GM12873 (cell line): ENCODE results near the gene SAP30L.

Experiments used
- TF ChIP-seq, protein P1 (sequence below): IDR thresholded peaks from 2 replicates; pipeline ENCODE4 v1.5.1; 2012; ENCODE audit warnings: low read depth, mild to moderate bottlenecking, moderate library complexity, low read length, control low read depth; ENCODE audit not compliant: insufficient read depth; ENCODE audit errors: missing control alignments

The SAP30L gene

DNA sequence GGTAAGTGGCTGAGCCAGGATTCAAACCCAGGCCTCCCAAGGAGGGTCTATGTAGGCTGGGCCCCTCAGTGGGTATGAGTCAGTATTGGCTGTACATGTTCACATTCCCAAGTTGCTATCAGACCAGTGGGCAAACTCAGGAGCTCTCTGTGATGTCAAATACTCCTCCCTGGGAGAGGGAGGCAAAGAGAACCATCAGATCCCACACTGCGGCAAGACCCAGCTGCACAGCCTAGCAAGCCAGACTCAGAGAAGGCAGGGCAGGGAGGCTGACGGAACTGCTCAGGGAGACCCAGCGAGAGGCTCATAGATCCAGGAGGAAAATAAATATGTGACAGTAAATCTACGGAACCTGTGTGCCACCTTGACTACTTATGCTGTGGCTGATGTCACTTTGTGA lies 42.6 kb upstream of the SAP30L start:
- TF ChIP-seq, protein P1, sequence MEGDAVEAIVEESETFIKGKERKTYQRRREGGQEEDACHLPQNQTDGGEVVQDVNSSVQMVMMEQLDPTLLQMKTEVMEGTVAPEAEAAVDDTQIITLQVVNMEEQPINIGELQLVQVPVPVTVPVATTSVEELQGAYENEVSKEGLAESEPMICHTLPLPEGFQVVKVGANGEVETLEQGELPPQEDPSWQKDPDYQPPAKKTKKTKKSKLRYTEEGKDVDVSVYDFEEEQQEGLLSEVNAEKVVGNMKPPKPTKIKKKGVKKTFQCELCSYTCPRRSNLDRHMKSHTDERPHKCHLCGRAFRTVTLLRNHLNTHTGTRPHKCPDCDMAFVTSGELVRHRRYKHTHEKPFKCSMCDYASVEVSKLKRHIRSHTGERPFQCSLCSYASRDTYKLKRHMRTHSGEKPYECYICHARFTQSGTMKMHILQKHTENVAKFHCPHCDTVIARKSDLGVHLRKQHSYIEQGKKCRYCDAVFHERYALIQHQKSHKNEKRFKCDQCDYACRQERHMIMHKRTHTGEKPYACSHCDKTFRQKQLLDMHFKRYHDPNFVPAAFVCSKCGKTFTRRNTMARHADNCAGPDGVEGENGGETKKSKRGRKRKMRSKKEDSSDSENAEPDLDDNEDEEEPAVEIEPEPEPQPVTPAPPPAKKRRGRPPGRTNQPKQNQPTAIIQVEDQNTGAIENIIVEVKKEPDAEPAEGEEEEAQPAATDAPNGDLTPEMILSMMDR: no peak

DNA sequence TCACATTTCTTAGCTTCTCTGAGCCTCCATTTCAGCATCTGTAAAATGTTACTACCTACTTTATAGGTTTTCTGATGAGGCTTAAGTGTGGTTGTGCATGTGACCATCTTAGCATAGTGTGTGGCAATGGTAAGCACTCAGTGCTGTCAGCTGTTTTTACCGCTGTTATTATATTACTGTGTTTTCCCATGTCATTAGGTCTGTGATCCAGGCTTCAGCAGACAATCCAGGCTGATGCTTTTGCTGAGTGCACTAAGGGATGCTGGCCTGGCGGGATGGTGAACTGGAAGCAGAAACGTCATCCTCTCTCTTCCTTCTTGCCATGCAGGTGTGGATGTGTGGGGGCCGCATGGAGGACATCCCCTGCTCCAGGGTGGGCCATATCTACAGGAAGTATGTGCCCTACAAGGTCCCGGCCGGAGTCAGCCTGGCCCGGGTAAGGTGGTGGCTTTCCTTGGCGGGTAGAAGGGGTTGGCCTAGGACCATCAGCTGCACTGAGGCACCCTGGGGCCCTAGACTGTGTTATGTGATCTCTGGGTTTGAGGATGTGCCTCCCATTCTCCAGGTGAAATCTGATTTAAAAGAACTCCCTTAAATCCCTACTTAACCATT lies 41.9 kb upstream of the SAP30L start:
- TF ChIP-seq, protein P1: no peak

DNA sequence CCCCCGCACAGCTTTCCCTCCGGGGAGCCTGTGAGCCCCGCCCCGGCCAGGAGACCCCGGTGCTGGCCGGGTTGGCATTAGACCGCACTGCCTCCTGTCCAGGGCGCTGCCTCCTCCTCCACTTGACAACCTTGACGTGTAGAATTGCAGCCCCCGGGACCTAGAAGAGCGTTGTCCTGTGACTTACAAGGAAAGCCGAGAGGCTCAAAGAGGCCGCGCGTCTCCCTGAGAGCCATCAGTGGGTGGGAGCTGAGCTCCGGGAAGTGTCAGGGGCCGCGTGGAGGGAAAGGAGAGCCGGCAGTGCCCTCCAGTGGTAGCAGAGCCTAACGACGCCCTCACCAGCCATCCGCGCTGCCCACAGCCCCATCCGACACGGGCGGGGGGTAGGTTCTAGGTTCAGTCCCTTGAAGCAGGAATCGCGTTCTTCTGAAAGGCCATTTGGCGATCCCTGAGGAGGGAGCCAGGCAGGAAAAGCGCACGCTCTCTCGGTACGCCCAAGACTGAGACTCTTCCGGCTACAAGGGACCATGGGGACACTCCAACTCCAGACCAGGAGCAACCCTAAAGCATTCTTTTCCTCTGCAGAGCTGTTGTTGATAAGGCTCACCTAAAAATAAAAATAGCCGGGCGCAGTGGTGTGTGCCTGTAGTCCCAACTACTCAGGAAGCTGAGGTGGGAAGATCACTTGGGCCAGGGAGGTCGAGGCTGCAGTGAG lies 40.6 kb upstream of the SAP30L start:
- TF ChIP-seq, protein P1: peak; percentile 89

DNA sequence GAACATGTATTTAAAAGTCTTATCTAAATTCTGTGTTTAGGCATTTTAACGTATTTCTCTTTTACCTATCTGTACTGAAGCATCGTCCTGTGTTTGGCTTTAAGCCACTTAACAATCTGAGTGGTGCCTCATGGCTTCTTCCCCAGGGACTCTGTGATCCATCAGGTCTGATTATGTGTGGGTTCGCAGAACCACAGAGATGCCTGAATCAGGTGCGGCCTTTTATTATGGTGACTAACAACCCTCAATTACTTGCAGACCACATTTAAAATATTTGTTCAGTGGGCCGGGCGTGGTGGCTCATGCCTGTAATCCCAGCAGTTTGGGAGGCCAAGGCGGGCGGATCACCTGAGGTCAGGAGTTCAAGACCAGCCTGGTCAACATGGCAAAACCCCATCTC lies 39.6 kb upstream of the SAP30L start:
- TF ChIP-seq, protein P1: no peak

DNA sequence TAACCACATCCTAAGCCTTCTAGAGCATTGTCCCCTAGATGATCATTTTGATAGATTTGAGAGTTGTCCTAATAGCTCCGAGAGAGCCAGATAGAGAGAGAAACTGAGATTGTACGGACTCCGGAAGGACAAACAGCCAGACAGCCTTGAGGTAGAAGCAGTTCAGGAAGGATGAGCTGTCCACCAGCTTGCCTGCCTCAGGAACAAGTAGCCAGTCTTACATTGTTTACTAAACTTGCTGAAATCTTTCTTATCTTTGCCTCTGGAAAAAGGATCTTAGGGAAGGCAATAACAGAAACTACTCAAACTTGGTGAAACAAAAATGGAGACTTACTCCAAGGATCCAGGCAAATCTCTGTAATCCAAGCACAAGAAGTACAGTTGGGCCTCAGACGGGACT lies 39.0 kb upstream of the SAP30L start:
- TF ChIP-seq, protein P1: no peak

DNA sequence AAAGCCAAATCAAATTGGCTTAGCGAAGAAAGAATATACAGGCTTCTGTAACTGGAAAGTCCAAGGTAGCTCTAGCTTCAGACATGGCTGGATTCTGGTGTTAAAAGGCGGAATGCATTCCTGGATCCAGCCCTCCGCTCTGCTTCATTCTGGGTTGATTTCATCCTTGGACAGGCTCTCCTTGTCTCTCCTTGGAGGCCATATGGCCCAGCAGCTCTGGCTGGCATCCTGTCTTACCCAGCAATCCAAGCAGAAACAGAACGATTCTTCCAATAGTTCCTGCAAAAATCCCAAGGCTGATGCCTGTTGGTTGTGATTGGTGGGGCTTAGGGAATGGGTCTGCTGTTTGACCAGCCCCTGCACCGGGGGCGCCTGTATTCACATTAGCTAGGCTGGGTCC lies 37.0 kb upstream of the SAP30L start:
- TF ChIP-seq, protein P1: no peak

DNA sequence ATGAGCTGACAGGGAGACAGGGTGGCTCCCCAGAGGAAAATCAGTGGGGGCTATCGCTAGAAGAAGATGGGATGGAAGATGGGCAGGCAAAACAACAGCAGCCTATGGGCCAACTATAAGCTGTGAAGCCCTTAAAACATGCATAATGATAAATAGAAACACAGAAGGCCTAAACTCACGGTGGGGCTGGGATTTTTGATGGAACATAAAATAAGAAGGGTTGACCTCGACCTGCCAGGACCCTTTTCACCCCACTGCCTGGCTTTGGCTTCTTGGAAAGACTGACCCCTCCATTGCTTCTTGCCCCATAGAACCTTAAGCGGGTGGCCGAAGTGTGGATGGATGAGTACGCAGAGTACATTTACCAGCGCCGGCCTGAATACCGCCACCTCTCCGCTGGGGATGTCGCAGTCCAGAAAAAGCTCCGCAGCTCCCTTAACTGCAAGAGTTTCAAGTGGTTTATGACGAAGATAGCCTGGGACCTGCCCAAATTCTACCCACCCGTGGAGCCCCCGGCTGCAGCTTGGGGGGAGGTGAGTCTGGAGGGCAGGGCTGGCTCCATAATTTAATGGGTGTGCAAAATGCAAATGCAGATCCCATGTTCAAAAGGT lies 36.5 kb upstream of the SAP30L start:
- TF ChIP-seq, protein P1: no peak
